H9 (cell line): Measurements from ENCODE around the gene CACNA1A. TPM values are rescaled to one million over a fixed set of nuclear protein-coding genes. Genes with fewer than 3 reads are reported as not detected.

Source experiments
- DNase-seq: peaks from one replicate; pipeline ENCODE4 v3.0.0-alpha.2; 2017
- H2AFZ ChIP-seq: one replicate; pipeline ENCODE4 v1.6.1; 2013; ENCODE audit warnings: mild to moderate bottlenecking, low read length, control low read depth, moderate library complexity
- H2AK5ac ChIP-seq: 2 replicates; pipeline ENCODE4 v1.6.1; 2013; ENCODE audit warnings: low read length, control low read depth, mixed read lengths; ENCODE audit not compliant: insufficient read length
- H2BK120ac ChIP-seq: one replicate; pipeline ENCODE4 v1.6.1; 2013; ENCODE audit warnings: low read depth, mild to moderate bottlenecking, low read length, control low read depth, inconsistent platforms; ENCODE audit not compliant: poor library complexity, severe bottlenecking
- H2BK12ac ChIP-seq: 2 replicates; pipeline ENCODE4 v1.6.1; 2013; ENCODE audit warnings: low read length, control low read depth, mixed read lengths, low read depth; ENCODE audit not compliant: insufficient read length
- H2BK15ac ChIP-seq: 2 replicates; pipeline ENCODE4 v1.6.1; 2013; ENCODE audit warnings: low read depth, low read length, control low read depth
- H2BK20ac ChIP-seq: one replicate; pipeline ENCODE4 v1.6.1; 2013; ENCODE audit warnings: low read depth, mild to moderate bottlenecking, low read length, control low read depth, inconsistent platforms; ENCODE audit not compliant: poor library complexity, severe bottlenecking
- H2BK5ac ChIP-seq: 2 replicates; pipeline ENCODE4 v1.6.1; 2013; ENCODE audit warnings: low read length, control low read depth, mixed read lengths; ENCODE audit not compliant: insufficient read length
- H3K14ac ChIP-seq: 2 replicates; pipeline ENCODE4 v1.6.1; 2013; ENCODE audit warnings: low read length, control low read depth; ENCODE audit not compliant: insufficient read depth
- H3K18ac ChIP-seq: 2 replicates; pipeline ENCODE4 v1.6.1; 2013; ENCODE audit warnings: low read depth, mild to moderate bottlenecking, mixed read lengths, low read length, control low read depth; ENCODE audit not compliant: insufficient read length
- H3K23ac ChIP-seq: 2 replicates; pipeline ENCODE4 v1.6.1; 2013; ENCODE audit warnings: low read length, control low read depth, mixed read lengths, low read depth; ENCODE audit not compliant: insufficient read length
- H3K23me2 ChIP-seq: 2 replicates; pipeline ENCODE4 v1.6.1; 2013; ENCODE audit warnings: low read depth, mild to moderate bottlenecking, mixed read lengths, low read length, control low read depth; ENCODE audit not compliant: insufficient read length, poor library complexity, severe bottlenecking
- H3K27ac ChIP-seq: 2 replicates; pipeline ENCODE4 v1.5.1; 2013; ENCODE audit warnings: low read length, control low read depth, mixed read lengths, low read depth; ENCODE audit not compliant: insufficient read length
- H3K27me3 ChIP-seq: 2 replicates; pipeline ENCODE4 v1.6.1; 2013; ENCODE audit warnings: low read length, control low read depth, inconsistent platforms; ENCODE audit not compliant: insufficient read depth
- H3K4ac ChIP-seq: 2 replicates; pipeline ENCODE4 v1.6.1; 2013; ENCODE audit warnings: low read depth, mild to moderate bottlenecking, control low read depth, inconsistent platforms, low read length, moderate library complexity
- H3K4me1 ChIP-seq: 2 replicates; pipeline ENCODE4 v1.6.1; 2013; ENCODE audit warnings: low read length, control low read depth, inconsistent platforms; ENCODE audit not compliant: insufficient read depth
- H3K4me2 ChIP-seq: 2 replicates; pipeline ENCODE4 v1.6.1; 2013; ENCODE audit warnings: low read length, control low read depth, mixed read lengths; ENCODE audit not compliant: insufficient read length, insufficient read depth
- H3K56ac ChIP-seq: 2 replicates; pipeline ENCODE4 v1.6.1; 2013; ENCODE audit warnings: low read depth, mild to moderate bottlenecking, mixed read lengths, low read length, control low read depth; ENCODE audit not compliant: insufficient read length
- H3K79me1 ChIP-seq: 2 replicates; pipeline ENCODE4 v1.6.1; 2013; ENCODE audit warnings: low read depth, mild to moderate bottlenecking, moderate library complexity, low read length, control low read depth, inconsistent platforms; ENCODE audit not compliant: insufficient read depth, poor library complexity, severe bottlenecking
- H3K79me2 ChIP-seq: 2 replicates; pipeline ENCODE4 v1.6.1; 2013; ENCODE audit warnings: low read length, control low read depth, inconsistent platforms; ENCODE audit not compliant: insufficient read depth
- H3K9ac ChIP-seq: 2 replicates; pipeline ENCODE4 v1.6.1; 2013; ENCODE audit warnings: low read length, control low read depth, mixed read lengths; ENCODE audit not compliant: insufficient read length; ENCODE audit errors: extremely low read depth
- H3K9me3 ChIP-seq: one replicate; pipeline ENCODE4 v1.6.1; 2013; ENCODE audit warnings: low read depth, low read length, inconsistent platforms; ENCODE audit not compliant: control insufficient read depth
- H3T11ph ChIP-seq: one replicate; pipeline ENCODE4 v1.6.1; 2013; ENCODE audit warnings: mild to moderate bottlenecking, low read length, control low read depth, inconsistent platforms
- H4K20me1 ChIP-seq: one replicate; pipeline ENCODE4 v1.6.1; 2013; ENCODE audit not compliant: control insufficient read depth, insufficient read length, insufficient read depth
- H4K5ac ChIP-seq: 2 replicates; pipeline ENCODE4 v1.6.1; 2013; ENCODE audit warnings: low read depth, mild to moderate bottlenecking, mixed read lengths, low read length, control low read depth; ENCODE audit not compliant: insufficient read length
- H4K8ac ChIP-seq: replicated peaks from 2 replicates; pipeline ENCODE4 v1.6.1; 2013; ENCODE audit warnings: low read length, control low read depth, mixed read lengths, low read depth; ENCODE audit not compliant: insufficient read length
- H4K91ac ChIP-seq: 2 replicates; pipeline ENCODE4 v1.6.1; 2013; ENCODE audit warnings: low read depth, mild to moderate bottlenecking, moderate library complexity, mixed read lengths, low read length, control low read depth; ENCODE audit not compliant: insufficient read length
- H3K27ac Mint-ChIP-seq, 3 experiments: 2 replicates in 2 of 3; 3 replicates in 1 of 3; pipeline ENCODE4 v1.8.0; 2020 to 2021; ENCODE audit warnings: mixed read lengths in 3 of 3, mild to moderate bottlenecking in 1 of 3, moderate library complexity in 1 of 3
- H3K27me3 Mint-ChIP-seq: 2 replicates; pipeline ENCODE4 v1.8.0; 2021; ENCODE audit warnings: low read depth, mild to moderate bottlenecking, moderate library complexity, mixed read lengths
- H3K36me3 Mint-ChIP-seq, 3 experiments: 2 replicates in 2 of 3; 3 replicates in 1 of 3; pipeline ENCODE4 v1.8.0; 2020 to 2021; ENCODE audit warnings: low read depth in 3 of 3, mixed read lengths in 3 of 3; ENCODE audit not compliant: insufficient read depth in 1 of 3
- H3K4me1 Mint-ChIP-seq, 2 experiments: 2 replicates each; pipeline ENCODE4 v1.8.0; 2020; ENCODE audit warnings: mixed read lengths in 2 of 2
- H3K4me3 Mint-ChIP-seq, 2 experiments: 2 replicates in 1 of 2; 3 replicates in 1 of 2; pipeline ENCODE4 v1.8.0; 2020 to 2021; ENCODE audit warnings: mild to moderate bottlenecking in 2 of 2, mixed read lengths in 2 of 2, moderate library complexity in 1 of 2
- H3K9me3 Mint-ChIP-seq, 2 experiments: 2 replicates in 1 of 2; 3 replicates in 1 of 2; pipeline ENCODE4 v1.8.0; 2020; ENCODE audit warnings: mild to moderate bottlenecking in 2 of 2, mixed read lengths in 2 of 2, moderate library complexity in 1 of 2
- CTCF ChIP-seq: fragments of 200-600 bp; sonication (generic); conservative IDR thresholded peaks from 3 replicates; pipeline ENCODE4 v1.8.0; 2021; ENCODE audit warnings: antibody characterized with exemption, mild to moderate bottlenecking
- WGBS: extraction: QIAGEN DNeasy Blood & Tissue Kit; methylation state at CpG from one replicate; pipeline ENCODE4 v1.1.7; 2013; ENCODE audit warnings: missing lambda C conversion rate, low lambda C conversion rate, mixed read lengths; ENCODE audit not compliant: insufficient read length; ENCODE audit errors: extremely low coverage; 5-methylcytosine and 5-hydroxymethylcytosine counted together
- total RNA-seq: library from RNA; stranded (reverse); gene quantifications from 2 replicates; pipeline ENCODE4 v1.2.1, GENCODE V29; 2021

The CACNA1A gene
- total RNA-seq, 1 experiment from 2014 or later: 8.0 TPM

- Histone ChIP-seq H3K14ac (no peak overlapping the region), H3K4me1 (no peaks in the 10 kb centered on the region), H2AFZ (no peak overlapping the region), H3K9ac (no peak overlapping the region), H4K5ac (no peak overlapping the region), H3K9me3 (no peaks in the 10 kb centered on the region), H2AK5ac (no peak overlapping the region), H2BK5ac (no peak overlapping the region), H3K23me2 (no peaks in the 10 kb centered on the region), H4K8ac (no peak overlapping the region), H3K27ac (no peak overlapping the region), H3T11ph (no peak overlapping the region), H2BK12ac (no peak overlapping the region), H3K18ac (no peak overlapping the region), H3K27me3 (no peaks in the 10 kb centered on the region), H3K4me2 (no peak overlapping the region), H4K20me1 (no peaks in the 10 kb centered on the region), H3K79me1 (no peaks in the 10 kb centered on the region), H4K91ac (no peak overlapping the region), H2BK120ac (no peak overlapping the region), H3K23ac (no peak overlapping the region), H2BK15ac (no peak overlapping the region), H3K4ac (no peak overlapping the region), H3K56ac (no peak overlapping the region), H2BK20ac (no peak overlapping the region), H3K79me2 (no peaks in the 10 kb centered on the region)
- DNase-seq: no peak
- Mint-ChIP-seq H3K27me3 (peaks cover 5% of the 10 kb centered on the region), H3K9me3 (peaks cover 6 to 8% of the 10 kb centered on the region in 2 experiments; a peak in 4 of 5 replicates), H3K4me3 (no peak overlapping the region), H3K36me3 (peaks cover 8 to 11% (median 10%) of the 10 kb centered on the region in 3 experiments), H3K27ac (no peak overlapping the region), H3K4me1 (peaks cover 0 to 1% of the 10 kb centered on the region in 2 experiments; a peak in 1 of 4 replicates)
- no peak for TF ChIP-seq CTCF
- no CpG with 5 or more reads among the region's 4 CpGs for WGBS
Measured at GRCh38 chr19:13350072-13350471, 156.2 kb downstream of the CACNA1A start.
